NCI-H2029 treated with DMSO at 0.1 percent for 48 hours (cell line): ENCODE measurements around the gene ARHGAP28.

Source experiments
- DNase-seq: peaks from one replicate; lab custom pipeline; 2025; lab: John Stamatoyannopoulos, UW

Gene ARHGAP28

GRCh38 chr18:6960656-6961055 lies 231.1 kb downstream of the ARHGAP28 start:
- DNase-seq, result no peak

- DNase-seq, result no peak
Measured at GRCh38 chr18:6961331-6961730, 231.8 kb downstream of the ARHGAP28 start.

- DNase-seq, result no peak
Measured at GRCh38 chr18:6962571-6963451, 233.3 kb downstream of the ARHGAP28 start.

- no peak for DNase-seq
Measured at GRCh38 chr18:6963452-6964097, 234.1 kb downstream of the ARHGAP28 start.
